ENCODE results near the gene PTF1A. TPM values are rescaled to one million over a fixed set of nuclear protein-coding genes. Genes with fewer than 3 reads are reported as not detected.
"Not testable (repeated sequence)": the region's sequence is repeated elsewhere in the genome, so short reads cannot be mapped to it uniquely, and the experiment has no call there.

The PTF1A gene
- polyA plus RNA-seq, 4 donors, result 0.34 to 0.46 TPM; not detected in 2

DNA sequence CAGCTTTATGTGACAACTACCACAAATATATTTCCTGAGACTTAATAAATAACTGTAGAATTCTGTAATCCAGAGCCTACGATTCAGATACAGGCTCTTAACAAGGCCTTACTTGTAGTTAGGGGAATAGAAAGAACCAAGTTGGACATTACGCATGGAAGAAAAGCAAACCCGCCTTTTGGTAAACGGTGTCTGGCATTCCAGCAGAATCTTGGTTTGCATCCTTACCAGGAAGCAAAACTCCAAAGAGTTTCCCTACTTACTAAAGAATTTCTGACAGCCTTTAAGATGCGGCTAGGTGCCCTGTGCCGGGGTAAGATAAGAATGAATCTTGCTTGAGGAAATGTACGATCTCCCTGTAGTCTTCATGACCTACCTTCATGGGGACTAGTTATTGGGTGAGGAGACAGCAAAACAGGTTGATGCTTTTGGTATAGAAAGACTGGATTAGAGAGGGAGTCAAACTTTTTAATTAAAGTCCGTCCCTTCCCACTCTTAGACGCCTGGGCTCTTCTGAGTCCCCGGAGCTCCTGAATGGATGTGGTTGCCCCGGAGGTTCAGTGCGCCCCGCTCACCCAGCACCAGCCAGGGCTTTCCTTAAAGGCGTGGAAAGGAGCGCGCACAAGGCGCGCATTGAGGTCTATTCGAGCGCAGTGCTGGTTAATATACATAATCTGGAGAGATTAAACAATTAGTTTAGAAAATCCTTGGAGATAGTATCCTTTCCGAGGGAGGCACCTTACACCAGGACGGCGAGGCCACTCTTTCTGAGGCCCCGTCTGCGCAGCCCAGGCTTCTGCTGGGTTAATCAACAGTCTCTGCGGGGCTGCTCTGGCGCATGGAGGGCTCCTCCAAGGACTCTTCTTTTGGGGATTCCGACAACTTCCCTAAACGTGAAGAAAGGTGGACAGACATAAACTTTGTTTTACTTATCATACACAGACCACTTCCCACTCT, 11.5 kb downstream of the PTF1A start:
- DNase-seq (ENCODE audit: low read depth in 4 of 4, low spot score in 3 of 4), result no peak

DNA sequence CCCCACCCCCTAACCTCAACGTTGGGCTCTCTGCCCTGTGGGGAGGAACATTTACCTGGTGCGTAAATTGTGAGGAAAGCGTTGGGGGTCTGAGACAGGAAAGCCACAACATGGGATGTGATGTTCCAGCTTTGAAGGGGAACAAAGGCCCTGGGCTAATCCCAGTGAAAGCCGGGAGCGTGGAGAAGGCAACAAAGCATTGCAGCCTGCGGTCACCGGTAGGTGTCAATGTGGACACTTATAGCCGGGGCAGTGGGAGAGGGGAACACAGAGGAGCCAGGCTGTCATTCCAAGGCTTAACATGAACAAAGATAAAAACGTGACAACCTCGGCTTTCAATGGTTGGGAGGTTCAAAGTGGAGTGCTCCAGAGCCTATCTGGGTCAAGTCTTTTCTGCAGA, 12.7 kb downstream of the PTF1A start:
- DNase-seq (ENCODE audit: low read depth in 4 of 4, low spot score in 3 of 4), result no peak

DNA sequence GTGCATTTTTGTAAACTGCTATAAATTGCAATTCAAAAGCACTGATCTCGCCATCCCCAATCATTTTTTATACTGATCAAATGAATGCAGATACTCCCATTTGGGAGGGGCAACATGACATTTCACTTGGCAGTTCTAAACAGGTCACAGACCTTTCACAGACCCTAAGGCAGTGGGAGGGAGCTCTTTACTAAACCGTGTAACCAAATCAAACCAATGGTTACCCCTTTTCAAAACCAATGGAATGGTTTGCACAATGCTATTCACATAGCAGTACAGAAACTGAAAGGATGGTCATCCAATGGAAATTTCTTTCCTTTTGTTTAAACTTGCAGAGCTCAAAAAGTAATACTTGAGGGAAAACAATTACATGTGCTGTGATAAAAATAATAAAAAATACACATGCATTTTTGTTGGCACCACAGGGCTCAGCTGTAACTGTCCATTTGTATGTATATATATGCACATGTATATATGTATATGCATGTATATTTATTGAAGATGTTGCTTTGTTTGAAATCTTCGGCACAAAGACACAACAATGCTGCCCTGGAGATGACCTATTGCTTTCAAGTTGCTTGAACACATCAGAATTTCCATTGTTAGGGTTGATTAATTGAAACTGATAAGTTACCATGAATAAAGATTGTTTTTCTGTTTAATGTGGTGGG, 14.0 kb downstream of the PTF1A start:
- no peak for DNase-seq (ENCODE audit: low read depth in 4 of 4, low spot score in 3 of 4)

DNA sequence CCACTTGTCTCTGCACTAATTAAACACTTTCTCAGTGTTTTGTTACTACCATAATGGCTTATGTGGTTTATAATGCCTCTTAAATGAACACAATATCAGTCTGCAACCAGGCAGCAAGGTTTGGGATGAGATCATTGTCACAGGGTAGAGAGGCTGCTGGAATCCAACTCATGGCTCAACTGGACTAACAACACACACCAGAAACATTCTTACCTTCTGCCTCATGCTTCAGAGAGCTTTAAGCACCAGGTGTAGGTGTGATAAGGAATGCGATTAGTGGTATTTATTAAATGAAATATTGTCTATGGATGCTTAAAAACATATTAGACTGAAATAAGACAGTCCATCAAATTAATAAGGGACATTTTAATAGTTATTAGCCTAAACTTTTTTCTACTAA, 25.4 kb downstream of the PTF1A start:
- no peak for DNase-seq (ENCODE audit: low read depth in 4 of 4, low spot score in 3 of 4)

DNA sequence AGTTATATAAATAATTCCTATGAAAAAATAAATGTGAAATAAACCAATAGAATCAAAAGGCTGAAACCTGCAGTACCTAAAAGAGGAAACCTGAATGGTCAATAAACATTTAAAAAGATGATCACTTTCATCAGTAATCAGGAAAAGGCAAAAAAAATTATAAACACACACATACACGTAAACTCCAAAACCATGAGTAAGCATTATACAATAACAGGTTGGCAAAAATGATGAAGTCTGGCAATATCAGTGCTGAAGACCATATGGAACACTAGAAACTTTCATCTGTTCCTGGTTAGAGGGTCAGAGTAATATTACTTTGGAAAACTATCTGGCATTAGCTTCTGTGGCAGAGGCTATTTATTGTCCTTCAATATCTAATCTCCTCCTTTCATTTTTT, 38.5 kb downstream of the PTF1A start:
- no peak for DNase-seq (ENCODE audit: low read depth in 4 of 4, low spot score in 3 of 4)

DNA sequence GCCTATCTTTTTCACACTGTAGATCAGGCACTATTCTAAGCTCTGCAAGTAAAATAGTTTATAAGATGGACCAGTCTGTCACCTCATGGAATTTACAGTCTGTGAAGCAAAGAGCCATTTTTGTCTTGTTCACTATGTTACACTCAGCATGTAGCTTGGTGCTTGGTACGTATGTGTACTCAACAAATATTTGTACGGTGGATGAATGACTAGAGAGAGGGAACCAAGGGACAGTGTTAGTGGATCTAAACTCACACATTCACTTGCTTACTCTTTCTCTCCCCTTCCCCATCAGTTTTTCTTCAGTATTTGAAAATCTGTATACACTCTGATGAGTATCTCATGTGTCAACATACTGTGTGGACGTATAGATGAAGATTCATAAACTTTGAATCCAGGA, 45.9 kb downstream of the PTF1A start:
- no peak for DNase-seq (ENCODE audit: low read depth in 4 of 4, low spot score in 3 of 4)

DNA sequence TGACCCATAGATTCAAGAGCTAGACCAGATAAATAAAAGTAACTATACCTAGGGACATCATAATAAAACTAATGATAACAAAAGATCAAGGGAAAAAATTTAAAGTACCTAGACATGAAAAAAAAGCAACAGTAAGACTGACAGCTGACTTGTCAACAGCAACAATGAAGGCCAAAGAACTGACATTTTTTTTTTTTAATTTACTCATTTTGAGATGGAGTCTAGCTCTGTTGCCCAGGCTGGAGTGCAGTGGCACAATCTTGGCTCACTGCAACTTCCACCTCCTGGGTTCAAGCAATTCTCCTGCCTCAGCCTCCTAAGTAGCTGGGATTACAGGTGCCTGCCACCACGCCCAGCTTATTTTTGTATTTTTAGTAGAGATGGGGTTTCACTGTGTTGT, 49.7 kb downstream of the PTF1A start:
- DNase-seq (ENCODE audit: low read depth in 4 of 4, low spot score in 3 of 4), result not testable (repeated sequence)

Other genes with a start within 250 kb of the PTF1A start
- 10 to 100 TPM; 34.4 to 47.6 (median 45.8) TPM for gene MSRB2, start 96.7 kb upstream of the PTF1A start, polyA plus RNA-seq (ENCODE audit: insufficient read length in 4 of 4)
- gene C10orf67, start 152.5 kb downstream of the PTF1A start, polyA plus RNA-seq (ENCODE audit: insufficient read length in 4 of 4), result 1 to 10 TPM in 3 of 4 donors, under 1 TPM in 1; 0.25 to 2.7 (median 2.1) TPM
- 10 to 100 TPM; 18.6 to 31.7 (median 24.8) TPM for gene OTUD1, start 246.8 kb downstream of the PTF1A start, polyA plus RNA-seq (ENCODE audit: insufficient read length in 4 of 4)

All from left renal pelvis (tissue), 4 donors.